ENCODE data around the gene XRCC4. TPM values are rescaled to one million over a fixed set of nuclear protein-coding genes. Genes with fewer than 3 reads are reported as not detected.

Gene XRCC4
- total and polyA plus RNA-seq, 4 donors: 2.3 to 4.9 (median 3.0) TPM

- H3K9ac ChIP-seq (ENCODE audit: low read depth in 1 of 2, low read length in 2 of 2): no peak overlapping the region
- no peaks in the 10 kb centered on the region for H3K4me1 ChIP-seq (ENCODE audit: control insufficient read depth in 4 of 4, insufficient read depth in 4 of 4, low read length in 3 of 4)
- no peaks in the 10 kb centered on the region for H3K9me3 ChIP-seq (ENCODE audit: control insufficient read depth in 4 of 4, low read length in 3 of 4)
- H3K4me3 ChIP-seq (ENCODE audit: low read depth in 1 of 3, low read length in 3 of 3): no peak overlapping the region
- TF ChIP-seq ZBTB33 (IDR thresholded peaks at IDR 0.05) (no peak), GABPA (IDR thresholded peaks at IDR 0.05 in 1 of 2, conservative IDR thresholded peaks at IDR 0.05 in 1 of 2) (no peak), RXRA (IDR thresholded peaks at IDR 0.05) (no peak), EGR1 (IDR thresholded peaks at IDR 0.05; ENCODE audit: low read depth in 2 of 2) (no peak), HNF4A (conservative IDR thresholded peaks at IDR 0.05) (no peak), YY1 (IDR thresholded peaks at IDR 0.05) (no peak), JUND (IDR thresholded peaks at IDR 0.05) (no peak)
- H3K27ac ChIP-seq (ENCODE audit: low read depth in 1 of 2, low read length in 2 of 2): no peak overlapping the region
- DNase-seq (ENCODE audit: low spot score): no peak
- H3K36me3 ChIP-seq (ENCODE audit: control insufficient read depth in 4 of 4, insufficient read depth in 3 of 4, low read depth in 1 of 4, low read length in 3 of 4): peaks cover 0 to 2% (median 0%) of the 10 kb centered on the region in 4 donors
- no peaks in the 10 kb centered on the region for H3K27me3 ChIP-seq (ENCODE audit: control insufficient read depth in 4 of 4, insufficient read depth in 4 of 4, low read length in 3 of 4)
Measured at GRCh38 chr5:83219077-83219476, 141.7 kb downstream of the XRCC4 start.

GRCh38 chr5:83219495-83219894 is 142.1 kb downstream of the XRCC4 start:
- Histone ChIP-seq H3K27me3 (ENCODE audit: control insufficient read depth in 4 of 4, insufficient read depth in 4 of 4, low read length in 3 of 4) (no peaks in the 10 kb centered on the region), H3K36me3 (ENCODE audit: control insufficient read depth in 4 of 4, insufficient read depth in 3 of 4, low read depth in 1 of 4, low read length in 3 of 4) (peaks cover 0 to 2% (median 0%) of the 10 kb centered on the region in 4 donors), H3K27ac (ENCODE audit: low read depth in 1 of 2, low read length in 2 of 2) (no peak overlapping the region), H3K9me3 (ENCODE audit: control insufficient read depth in 4 of 4, low read length in 3 of 4) (no peaks in the 10 kb centered on the region), H3K9ac (ENCODE audit: low read depth in 1 of 2, low read length in 2 of 2) (no peak overlapping the region), H3K4me1 (ENCODE audit: control insufficient read depth in 4 of 4, insufficient read depth in 4 of 4, low read length in 3 of 4) (no peaks in the 10 kb centered on the region), H3K4me3 (ENCODE audit: low read depth in 1 of 3, low read length in 3 of 3) (no peak overlapping the region)
- no peak for DNase-seq (ENCODE audit: low spot score)
- WGBS: 84% methylated on average over 4 of the region's 4 CpGs
- TF ChIP-seq NR2F2 (IDR thresholded peaks at IDR 0.05): no peak
- no peak for TF ChIP-seq TAF1 (conservative IDR thresholded peaks at IDR 0.05)
- no peak for TF ChIP-seq HNF4A (conservative IDR thresholded peaks at IDR 0.05)
- TF ChIP-seq RAD21 (IDR thresholded peaks at IDR 0.05): no peak
- no peak for TF ChIP-seq FOXA1 (IDR thresholded peaks at IDR 0.05)
- TF ChIP-seq RXRA (IDR thresholded peaks at IDR 0.05): no peak
- TF ChIP-seq MAX (IDR thresholded peaks at IDR 0.05): no peak

GRCh38 chr5:83220331-83220730 is 143.0 kb downstream of the XRCC4 start:
- no peak for DNase-seq (ENCODE audit: low spot score)
- H3K36me3 ChIP-seq (ENCODE audit: control insufficient read depth in 4 of 4, insufficient read depth in 3 of 4, low read depth in 1 of 4, low read length in 3 of 4): no peaks in the 10 kb centered on the region
- 89% methylated on average over 3 of the region's 3 CpGs for WGBS
- H3K4me1 ChIP-seq (ENCODE audit: control insufficient read depth in 4 of 4, insufficient read depth in 4 of 4, low read length in 3 of 4): no peaks in the 10 kb centered on the region
- no peak overlapping the region for H3K9ac ChIP-seq (ENCODE audit: low read depth in 1 of 2, low read length in 2 of 2)
- H3K9me3 ChIP-seq (ENCODE audit: control insufficient read depth in 4 of 4, low read length in 3 of 4): no peaks in the 10 kb centered on the region
- no peaks in the 10 kb centered on the region for H3K27me3 ChIP-seq (ENCODE audit: control insufficient read depth in 4 of 4, insufficient read depth in 4 of 4, low read length in 3 of 4)
- H3K4me3 ChIP-seq (ENCODE audit: low read depth in 1 of 3, low read length in 3 of 3): no peak overlapping the region
- no peak overlapping the region for H3K27ac ChIP-seq (ENCODE audit: low read depth in 1 of 2, low read length in 2 of 2)
- TF ChIP-seq MAX (IDR thresholded peaks at IDR 0.05) (no peak), ATF3 (IDR thresholded peaks at IDR 0.05) (no peak), FOXA1 (IDR thresholded peaks at IDR 0.05) (no peak), REST (IDR thresholded peaks at IDR 0.05) (no peak), RXRA (IDR thresholded peaks at IDR 0.05) (no peak), HNF4G (IDR thresholded peaks at IDR 0.05) (no peak), FOXA2 (IDR thresholded peaks at IDR 0.05) (no peak), GABPA (IDR thresholded peaks at IDR 0.05 in 1 of 2, conservative IDR thresholded peaks at IDR 0.05 in 1 of 2) (no peak), HNF4A (conservative IDR thresholded peaks at IDR 0.05) (no peak), SP1 (IDR thresholded peaks at IDR 0.05) (no peak), EGR1 (IDR thresholded peaks at IDR 0.05; ENCODE audit: low read depth in 2 of 2) (no peak), JUND (IDR thresholded peaks at IDR 0.05) (no peak)
